NCI-H1092 treated with DMSO at 0.1 percent for 48 hours (cell line): Measurements from ENCODE around the gene GAL3ST3.

Experiments
- DNase-seq: peaks from one replicate; lab custom pipeline; 2025; lab: John Stamatoyannopoulos, UW

Gene GAL3ST3

GRCh38 chr11:66069715-66070603 is 21.0 kb upstream of the GAL3ST3 start, which contains the start of gene PACS1:
TSS of gene PACS1 (plus strand) at chr11:66070272. CDS start at chr11:66070487, 215 bp downstream.
- peak; percentile 62 for DNase-seq

DNA sequence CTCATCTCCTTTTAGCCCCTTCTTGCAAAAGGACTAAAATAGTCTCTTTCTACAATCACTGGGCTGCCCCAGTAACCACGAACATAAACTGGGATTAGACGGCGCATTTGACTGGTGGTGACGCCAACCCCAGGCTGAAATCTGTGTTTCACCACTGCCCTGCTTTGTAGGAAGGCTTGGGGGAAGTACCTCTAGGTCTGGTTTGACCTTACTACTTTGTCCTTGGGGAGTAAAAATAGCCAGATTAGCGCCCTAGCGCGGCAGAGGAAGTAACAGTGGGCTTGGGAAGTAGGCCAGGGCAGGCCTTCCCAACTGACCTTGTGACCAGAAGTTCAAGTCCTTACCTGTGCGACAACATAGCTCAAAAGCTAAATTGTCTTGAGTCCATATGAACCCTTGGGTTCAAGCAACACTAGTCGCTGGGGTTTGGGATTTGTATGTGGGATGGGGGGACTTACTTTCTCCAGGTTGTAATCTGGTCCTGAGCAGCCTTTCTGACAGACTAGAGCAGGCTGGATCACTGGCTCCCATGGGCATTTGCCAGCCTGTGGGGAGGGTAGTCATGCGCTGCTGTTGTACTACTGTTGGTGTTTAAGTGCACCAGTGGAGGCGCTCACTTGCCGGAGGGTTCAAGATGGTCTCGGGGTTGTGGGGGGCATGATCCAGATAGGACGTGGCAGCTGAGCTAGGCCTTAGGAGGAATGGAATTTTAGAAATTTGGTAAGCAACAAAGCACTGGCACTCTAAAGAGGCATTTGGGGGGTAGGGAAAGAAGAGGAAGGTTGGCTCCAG is 20.2 kb upstream of the GAL3ST3 start:
- peak; percentile 24 for DNase-seq

DNA sequence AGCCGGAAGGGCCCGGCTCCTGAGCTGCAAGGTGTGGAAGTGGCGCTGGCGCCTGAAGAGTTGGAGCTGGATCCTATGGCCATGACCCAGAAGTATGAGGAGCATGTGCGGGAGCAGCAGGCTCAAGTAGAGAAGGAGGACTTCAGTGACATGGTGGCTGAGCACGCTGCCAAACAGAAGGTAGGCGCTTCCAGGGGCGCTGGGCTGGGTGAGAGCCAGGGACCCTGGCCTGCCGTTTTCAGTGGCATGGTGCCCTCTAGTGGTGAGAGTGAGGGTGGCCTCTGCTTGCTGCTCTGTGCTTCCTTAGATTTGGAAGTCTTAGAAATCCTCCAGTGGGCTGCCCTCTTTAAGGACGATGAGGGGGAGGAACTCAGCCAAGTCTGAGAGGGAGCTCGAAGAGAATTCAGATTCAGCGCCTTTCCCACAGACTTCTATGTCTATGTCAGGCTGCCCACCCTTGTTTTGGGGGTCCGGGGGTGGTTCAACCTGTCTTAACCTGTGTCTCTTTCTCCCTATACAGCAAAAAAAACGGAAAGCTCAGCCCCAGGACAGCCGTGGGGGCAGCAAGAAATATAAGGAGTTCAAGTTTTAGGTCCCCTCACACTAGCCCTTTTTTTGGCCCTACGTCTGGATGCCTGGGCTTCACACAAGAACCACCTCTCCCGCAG is 19.3 kb upstream of the GAL3ST3 start:
- peak; percentile 63 for DNase-seq

GRCh38 chr11:66067640-66068039 is 18.7 kb upstream of the GAL3ST3 start:
- DNase-seq = no peak

GRCh38 chr11:66066751-66067150 is 17.8 kb upstream of the GAL3ST3 start:
- DNase-seq = no peak

GRCh38 chr11:66064571-66064970 is 15.6 kb upstream of the GAL3ST3 start:
- DNase-seq = no peak

DNA sequence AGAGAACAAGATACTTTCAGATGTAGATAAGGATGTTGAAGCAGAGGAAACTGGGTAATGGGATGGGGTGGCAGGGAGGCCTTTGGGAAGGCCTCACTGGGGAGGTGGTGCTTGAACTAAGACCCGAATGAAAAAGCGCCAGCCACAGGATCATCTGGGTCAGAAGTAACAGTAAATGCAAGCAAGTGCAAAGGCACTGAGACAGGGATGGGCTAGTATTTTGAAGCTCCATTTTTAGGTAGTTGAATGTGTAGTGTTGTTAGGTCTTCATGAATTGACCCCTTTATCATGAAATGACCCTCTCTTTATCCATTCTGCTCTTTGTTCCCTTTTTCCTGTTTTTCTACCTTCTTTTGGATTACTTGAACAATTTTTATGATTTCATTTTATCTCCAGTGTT is 14.9 kb upstream of the GAL3ST3 start:
- DNase-seq = no peak

DNA sequence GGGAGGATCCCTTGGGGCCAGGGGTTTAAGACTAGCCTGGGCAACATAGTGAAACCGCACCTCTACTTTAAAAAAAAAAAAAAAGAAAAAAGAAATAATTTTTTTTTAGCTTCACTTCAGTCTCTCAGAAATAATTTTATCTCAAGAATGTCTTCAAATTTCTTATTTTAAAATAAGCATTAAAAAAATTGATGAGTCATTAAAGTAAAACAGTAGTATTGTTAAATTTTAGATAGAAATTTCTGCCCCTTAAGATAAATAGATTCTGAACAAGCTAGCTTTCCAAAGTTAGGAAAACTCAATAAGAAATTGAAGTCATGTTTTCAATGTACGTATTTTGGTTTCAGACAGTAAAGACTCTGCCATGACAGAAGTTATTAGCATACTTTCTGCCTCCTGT is 13.4 kb upstream of the GAL3ST3 start:
- DNase-seq = no peak

DNA sequence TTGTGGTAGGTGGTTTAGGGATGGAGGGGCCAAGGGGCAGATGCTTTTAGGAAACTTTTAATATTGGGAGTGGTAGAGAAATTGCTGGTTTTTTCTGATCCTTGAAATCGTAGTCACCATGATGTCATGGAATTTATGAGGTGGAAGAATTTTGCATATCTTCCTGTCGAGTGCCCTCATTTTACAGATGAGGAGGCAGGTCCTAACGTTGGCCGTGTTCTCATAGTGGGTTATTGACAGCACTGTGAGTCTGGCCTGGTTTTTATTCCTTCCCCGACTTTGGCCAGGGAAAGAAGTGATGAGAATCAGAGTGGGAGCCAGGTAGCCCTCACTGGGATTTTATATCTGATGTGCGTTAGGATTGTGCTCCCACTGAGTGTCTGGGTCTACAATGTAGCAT is 12.3 kb upstream of the GAL3ST3 start:
- DNase-seq = no peak

DNA sequence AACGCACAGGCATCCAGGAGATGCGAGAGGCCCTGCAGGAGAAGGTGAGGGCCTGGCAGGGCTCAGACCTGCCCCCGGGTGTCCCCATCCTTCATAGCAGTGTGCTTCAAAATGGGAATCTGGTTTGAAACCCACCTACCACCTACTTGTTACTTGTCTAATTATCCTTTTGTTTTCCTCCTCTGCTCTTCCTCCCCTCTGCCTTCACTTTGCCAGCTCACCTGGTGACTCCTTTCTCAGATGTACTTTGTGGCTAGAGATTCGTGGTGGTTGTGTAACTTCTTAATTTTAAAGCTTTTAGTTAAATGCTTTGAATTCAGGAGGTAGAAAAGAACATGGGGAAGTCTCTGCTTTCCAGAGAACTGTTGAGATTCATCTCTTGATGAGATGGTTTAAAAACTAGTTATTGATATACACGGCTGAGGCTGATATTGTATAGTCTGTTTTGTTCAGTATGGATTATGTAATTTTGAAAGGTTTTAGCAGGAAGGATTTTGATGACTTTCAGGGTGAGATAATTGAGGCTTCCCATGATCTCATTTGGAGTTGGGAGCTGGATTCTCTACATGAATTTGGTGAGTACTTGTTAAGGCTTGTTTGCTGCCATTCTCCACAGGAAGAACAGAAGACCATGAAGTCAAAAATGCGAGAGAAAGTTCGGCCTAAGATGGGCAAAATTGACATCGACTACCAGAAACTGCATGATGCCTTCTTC is 11.2 kb upstream of the GAL3ST3 start:
- DNase-seq = no peak

DNA sequence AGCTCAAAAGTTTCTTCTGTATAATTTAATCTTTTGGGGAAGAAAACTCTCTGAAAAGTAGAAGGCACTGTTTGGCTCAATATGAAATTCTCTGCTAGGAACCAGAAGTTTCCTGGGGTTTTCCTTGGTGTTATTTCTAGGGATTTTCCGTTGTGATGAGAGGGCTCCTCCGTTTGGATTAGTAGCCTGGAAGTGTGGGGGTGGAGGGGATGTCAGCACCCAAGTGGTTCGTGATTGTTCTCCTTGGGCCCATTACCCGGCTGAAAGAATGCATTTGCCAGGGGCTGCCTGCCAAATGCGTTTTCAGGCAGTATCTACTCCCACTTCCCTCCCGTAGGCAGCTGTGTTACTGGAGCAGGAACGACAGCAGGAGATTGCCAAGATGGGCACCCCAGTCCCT is 7.5 kb upstream of the GAL3ST3 start:
- no peak for DNase-seq

- DNase-seq = no peak
Measured at GRCh38 chr11:66055021-66055420, 6.1 kb upstream of the GAL3ST3 start.

- no peak for DNase-seq
Measured at GRCh38 chr11:66052664-66052982, 3.7 kb upstream of the GAL3ST3 start.

GRCh38 chr11:66051766-66052663 is 3.1 kb upstream of the GAL3ST3 start, which contains the start of gene SF3B2:
TSS of gene SF3B2 (plus strand) at chr11:66052364. CDS start at chr11:66052385, 21 bp downstream.
- peak; percentile 99 for DNase-seq

DNA sequence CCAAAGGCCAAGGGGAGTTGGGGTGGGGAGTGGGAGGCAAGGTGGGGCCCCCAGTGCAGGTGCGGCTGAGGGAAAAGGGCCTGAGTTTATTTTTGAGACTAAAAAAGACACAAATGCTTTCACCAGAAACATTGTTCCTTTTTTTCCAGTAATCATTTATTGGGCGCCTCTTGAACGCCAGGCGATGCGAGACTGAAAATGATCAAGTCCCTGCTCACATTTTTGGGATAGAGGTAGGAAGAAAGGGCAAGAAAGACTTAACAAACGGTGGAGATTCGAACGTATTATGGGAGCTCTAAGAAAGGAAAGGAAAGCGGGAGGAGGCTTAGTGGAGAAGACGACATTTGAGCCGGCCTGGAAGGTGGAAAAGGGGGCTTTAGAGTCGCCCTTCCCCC is 2.4 kb upstream of the GAL3ST3 start:
- no peak for DNase-seq

DNA sequence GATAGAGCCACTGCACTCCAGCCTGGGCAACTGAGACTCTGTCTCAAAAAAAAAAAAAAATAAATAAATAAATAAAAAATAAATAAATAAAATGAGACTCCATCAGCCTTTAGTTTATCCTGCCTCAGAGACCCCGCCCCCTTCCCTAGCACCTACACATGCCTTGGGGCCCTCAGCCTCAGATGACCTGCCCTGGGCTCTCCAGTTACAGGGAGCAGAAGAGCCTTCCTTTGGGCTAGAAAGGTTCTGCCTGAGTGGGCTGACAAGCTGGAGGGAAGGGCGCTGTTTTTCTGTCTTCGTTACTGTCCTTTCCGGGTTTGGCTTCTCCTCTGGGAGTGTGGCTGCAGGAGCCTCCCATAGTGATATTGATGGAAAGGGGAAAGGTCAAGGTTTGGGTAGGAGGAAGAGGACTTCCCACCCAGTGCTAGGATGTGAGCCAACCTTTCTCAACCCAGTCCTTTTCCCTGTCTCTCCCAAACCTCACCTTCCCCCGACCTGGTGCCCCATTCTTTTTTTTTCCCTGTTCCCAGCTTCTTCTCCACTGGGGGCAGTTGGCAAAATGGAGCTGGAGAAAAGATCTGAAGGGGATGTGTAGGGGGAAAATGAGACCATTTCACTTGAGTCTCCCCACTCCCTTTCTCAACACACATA is 1.7 kb upstream of the GAL3ST3 start:
- peak; percentile 29 for DNase-seq

GRCh38 chr11:66047541-66048365 is 1.2 kb downstream of the GAL3ST3 start:
- no peak for DNase-seq

DNA sequence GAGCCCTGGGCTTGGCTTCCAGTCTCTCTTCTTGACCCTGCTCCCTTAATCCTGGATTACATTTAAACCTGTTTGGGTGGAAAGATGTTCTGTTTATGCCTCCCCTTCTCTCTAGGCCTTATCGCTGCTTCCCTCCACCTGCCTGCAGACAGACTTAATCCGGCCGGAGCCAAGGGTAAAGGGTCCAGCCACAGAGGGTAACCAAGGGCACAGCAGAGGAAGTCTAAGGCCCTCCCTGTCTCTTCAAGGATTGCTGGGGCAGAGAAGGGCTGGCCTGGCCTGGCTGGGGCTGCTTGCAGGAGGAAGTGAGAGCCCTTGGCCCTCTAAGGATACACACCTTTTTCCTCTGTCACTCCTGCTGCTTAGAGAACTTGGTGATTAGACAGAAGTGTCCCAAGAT is 2.1 kb downstream of the GAL3ST3 start:
- no peak for DNase-seq

DNA sequence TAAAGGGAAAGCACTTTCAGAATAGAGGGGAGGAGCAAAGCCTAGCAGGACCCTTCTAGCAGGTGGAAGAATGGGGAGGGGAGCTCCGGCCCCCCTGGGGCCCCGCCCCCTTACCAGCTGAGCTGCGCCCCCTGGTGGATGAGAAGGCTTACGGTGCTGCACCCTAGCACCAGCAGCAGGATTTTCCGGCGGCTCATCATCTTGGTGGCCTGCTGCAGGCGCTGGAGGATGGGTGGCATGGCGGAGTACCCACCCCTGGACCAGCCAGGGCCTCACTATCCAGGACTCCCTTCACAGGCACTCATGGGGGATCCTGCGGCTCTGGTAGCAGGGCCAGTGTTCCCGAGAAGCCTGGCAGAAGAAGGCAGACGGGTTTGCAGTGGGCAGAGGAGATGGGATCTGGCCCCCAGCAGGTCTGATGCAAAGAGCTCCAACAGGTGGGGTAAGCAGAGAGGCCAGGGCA is 3.8 kb downstream of the GAL3ST3 start:
- DNase-seq = peak; percentile 81
